ENCODE results near the gene ACOT7.
"Not testable (repeated sequence)": the region's sequence is repeated elsewhere in the genome, so short reads cannot be mapped to it uniquely, and the experiment has no call there.

ACOT7 gene

GRCh38 chr1:6233376-6233775, 160.2 kb downstream of the ACOT7 start:
- DNase-seq (ENCODE audit: low spot score), result no peak

GRCh38 chr1:6225651-6226050, 167.9 kb downstream of the ACOT7 start:
- no peak for DNase-seq (ENCODE audit: low spot score)

- DNase-seq (ENCODE audit: low spot score), result no peak
These were observed 168.8 kb downstream of the ACOT7 start for GRCh38 chr1:6224718-6225117.

GRCh38 chr1:6223617-6224016, 169.9 kb downstream of the ACOT7 start:
- DNase-seq (ENCODE audit: low spot score), result no peak

GRCh38 chr1:6222636-6223035, 170.9 kb downstream of the ACOT7 start:
- DNase-seq (ENCODE audit: low spot score), result no peak

- DNase-seq (ENCODE audit: low spot score), result no peak
These were observed 172.3 kb downstream of the ACOT7 start for GRCh38 chr1:6221210-6221784.

GRCh38 chr1:6220236-6220635, 173.3 kb downstream of the ACOT7 start:
- DNase-seq (ENCODE audit: low spot score), result no peak

GRCh38 chr1:6219641-6220040, 173.9 kb downstream of the ACOT7 start:
- DNase-seq (ENCODE audit: low spot score), result not testable (repeated sequence)

- no peak for DNase-seq (ENCODE audit: low spot score)
These were observed 175.0 kb downstream of the ACOT7 start for GRCh38 chr1:6218375-6219164.

Measured in HuH-7.5 (cell line).